Kidney (tissue), 14 donors: ENCODE results near the gene TBCE. TPM values are rescaled to one million over a fixed set of nuclear protein-coding genes. Genes with fewer than 3 reads are reported as not detected.

Source experiments
- DNase-seq, 5 donors: peaks; one replicate each; pipeline ENCODE4 v3.0.0-alpha.2; 2013 to 2020
- FAIRE-seq: peaks from 2 replicates; lab custom pipeline; 2012; peaks lifted over from hg19 to GRCh38; lab: Jason Lieb, UNC
- H3K27ac ChIP-seq, 2 donors: one replicate each; pipeline ENCODE4 v1.7.0; 2013; ENCODE audit warnings: low read depth in 2 of 2, low read length in 2 of 2, inconsistent platforms in 1 of 2
- H3K27me3 ChIP-seq: one replicate; pipeline ENCODE4 v1.7.1; 2013; ENCODE audit warnings: low read length, inconsistent platforms; ENCODE audit not compliant: control insufficient read depth, insufficient read depth
- H3K36me3 ChIP-seq, 3 donors: one replicate each; pipeline versions ENCODE4 v1.7.0 to v1.7.1; 2013; ENCODE audit warnings: low read length in 3 of 3, control low read depth in 1 of 3, inconsistent platforms in 1 of 3; ENCODE audit not compliant: insufficient read depth in 3 of 3, control insufficient read depth in 2 of 3
- H3K4me1 ChIP-seq, 3 donors: one replicate each; pipeline versions ENCODE4 v1.7.0 to v1.7.1; 2013; ENCODE audit warnings: low read length in 3 of 3, inconsistent platforms in 1 of 3, low read depth in 1 of 3; ENCODE audit not compliant: control insufficient read depth in 2 of 3, insufficient read depth in 2 of 3
- H3K4me3 ChIP-seq, 3 donors: one replicate each; pipeline versions ENCODE4 v1.7.0 to v1.8.1; 2013; ENCODE audit warnings: low read length in 3 of 3, control low read depth in 1 of 3, inconsistent platforms in 1 of 3
- H3K9ac ChIP-seq, 3 donors: one replicate each; pipeline versions ENCODE4 v1.7.0 to v1.7.1; 2013; ENCODE audit warnings: low read length in 3 of 3, control low read depth in 1 of 3, inconsistent platforms in 1 of 3
- H3K9me3 ChIP-seq, 3 donors: one replicate each; pipeline versions ENCODE4 v1.7.0 to v1.7.1; 2013; ENCODE audit warnings: low read length in 3 of 3, control low read depth in 1 of 3, inconsistent platforms in 1 of 3; ENCODE audit not compliant: control insufficient read depth in 2 of 3, insufficient read depth in 1 of 3
- intact Hi-C: fragments of 100-400 bp; cut with DNase I; formaldehyde crosslinking; loops from one replicate; pipeline ENCODE4 v1.11.1; 2022
- polyA plus RNA-seq: library from polyadenylated mRNA; stranded (reverse); fragments of 350-450 nt; fragmentation: Illumina TruSeq; extraction: RNeasy Lipid Tissue Mini Kit (QIAGEN cat#74804); gene quantifications from one replicate; pipeline ENCODE4 v1.2.3, GENCODE V29; 2014; ENCODE audit warnings: low read depth, low replicate concordance; ENCODE audit not compliant: insufficient read depth
- total RNA-seq: library from RNA; stranded (reverse); fragmentation: NEBNext Ultra II Directional; extraction: Animal tissue kit (Norgen Biotek cat#: 25700); gene quantifications from one replicate; pipeline ENCODE4 v1.2.1, GENCODE V29; 2021
- TF ChIP-seq, protein P1 (sequence below): IDR thresholded peaks from 3 replicates; pipeline ENCODE4 v1.5.1; 2012; ENCODE audit warnings: mild to moderate bottlenecking, moderate library complexity, borderline replicate concordance; ENCODE audit not compliant: insufficient read depth; ENCODE audit errors: extremely low read depth
- donor health status: control.
- donor health status: control.
- donor health status: control.
- donor health status: control.
- donor health status: control.
- donor health status: DM: yes; HTN: yes; CAD: no.
- donor health status: Normal renal cell carcinoma (clear cell type).

Gene TBCE
- total and polyA plus RNA-seq, 2 donors from 2014 or later = 15.1 to 22.6 TPM

DNA sequence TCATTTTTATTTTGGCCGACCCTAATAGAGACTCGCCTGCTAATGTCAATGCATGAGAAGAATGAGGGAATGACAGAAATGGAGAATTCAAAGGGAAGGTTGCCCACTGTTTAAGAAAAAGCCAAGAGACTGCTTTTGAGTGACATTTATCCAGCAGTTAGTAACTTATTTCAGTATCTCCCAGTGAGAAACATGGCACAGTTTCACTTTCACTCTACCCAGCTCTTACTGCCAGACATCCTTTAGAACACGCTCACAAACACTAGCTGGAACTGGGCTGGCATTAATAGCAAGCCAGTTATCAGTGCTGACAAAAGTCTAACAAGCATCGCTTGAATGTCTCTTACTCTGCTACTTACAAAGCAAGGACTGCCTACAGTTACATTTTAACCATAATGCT is 30.3 kb upstream of the TBCE start:
- H3K9me3 ChIP-seq = no peaks in the 10 kb centered on the region
- peak overlapping the region; percentile 47 to 51 for H3K27ac ChIP-seq
- intact Hi-C loops = no loop called here
- DNase-seq (peak in 2 of 5 donors; percentile 38 to 57), FAIRE-seq (peak; percentile 69)
- no peaks in the 10 kb centered on the region for H3K27me3 ChIP-seq
- peaks cover 0 to 6% (median 1%) of the 10 kb centered on the region in 3 donors for H3K4me1 ChIP-seq
- peaks cover 0 to 7% (median 2%) of the 10 kb centered on the region in 3 donors for H3K36me3 ChIP-seq
- peak overlapping the region in 2 of 3 donors; percentile 16 to 38 for H3K4me3 ChIP-seq
- peak overlapping the region in 1 of 3 donors; percentile 4 for H3K9ac ChIP-seq
- TF ChIP-seq, protein P1, sequence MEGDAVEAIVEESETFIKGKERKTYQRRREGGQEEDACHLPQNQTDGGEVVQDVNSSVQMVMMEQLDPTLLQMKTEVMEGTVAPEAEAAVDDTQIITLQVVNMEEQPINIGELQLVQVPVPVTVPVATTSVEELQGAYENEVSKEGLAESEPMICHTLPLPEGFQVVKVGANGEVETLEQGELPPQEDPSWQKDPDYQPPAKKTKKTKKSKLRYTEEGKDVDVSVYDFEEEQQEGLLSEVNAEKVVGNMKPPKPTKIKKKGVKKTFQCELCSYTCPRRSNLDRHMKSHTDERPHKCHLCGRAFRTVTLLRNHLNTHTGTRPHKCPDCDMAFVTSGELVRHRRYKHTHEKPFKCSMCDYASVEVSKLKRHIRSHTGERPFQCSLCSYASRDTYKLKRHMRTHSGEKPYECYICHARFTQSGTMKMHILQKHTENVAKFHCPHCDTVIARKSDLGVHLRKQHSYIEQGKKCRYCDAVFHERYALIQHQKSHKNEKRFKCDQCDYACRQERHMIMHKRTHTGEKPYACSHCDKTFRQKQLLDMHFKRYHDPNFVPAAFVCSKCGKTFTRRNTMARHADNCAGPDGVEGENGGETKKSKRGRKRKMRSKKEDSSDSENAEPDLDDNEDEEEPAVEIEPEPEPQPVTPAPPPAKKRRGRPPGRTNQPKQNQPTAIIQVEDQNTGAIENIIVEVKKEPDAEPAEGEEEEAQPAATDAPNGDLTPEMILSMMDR = no peak

DNA sequence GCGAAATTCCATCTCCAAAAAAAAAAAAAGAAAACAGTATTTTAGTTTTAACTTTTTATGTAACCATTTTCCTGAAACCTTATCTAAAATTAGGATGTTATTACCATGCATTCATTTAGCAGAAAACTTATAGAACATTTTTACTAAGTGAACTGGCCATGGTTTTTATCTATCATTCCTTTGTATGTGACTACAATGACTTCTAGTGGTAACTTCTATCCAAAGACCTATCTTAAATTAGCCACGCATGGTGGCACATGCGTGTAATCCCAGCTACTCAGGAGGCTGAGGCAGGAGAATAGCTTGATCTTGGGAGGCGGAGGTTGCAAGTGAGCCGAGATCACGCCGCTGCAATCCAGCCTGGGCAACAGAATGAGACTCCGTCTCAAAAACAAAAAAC is 27.5 kb upstream of the TBCE start:
- Histone ChIP-seq H3K27me3 (no peaks in the 10 kb centered on the region), H3K4me1 (peaks cover 0 to 3% (median 0%) of the 10 kb centered on the region in 3 donors), H3K27ac (no peak overlapping the region), H3K36me3 (peaks cover 0 to 16% (median 2%) of the 10 kb centered on the region in 3 donors), H3K4me3 (no peak overlapping the region), H3K9me3 (no peaks in the 10 kb centered on the region), H3K9ac (no peak overlapping the region)
- DNase-seq (no peak), FAIRE-seq (no peak)
- intact Hi-C loops = no loop called here
- TF ChIP-seq, protein P1 = no peak

DNA sequence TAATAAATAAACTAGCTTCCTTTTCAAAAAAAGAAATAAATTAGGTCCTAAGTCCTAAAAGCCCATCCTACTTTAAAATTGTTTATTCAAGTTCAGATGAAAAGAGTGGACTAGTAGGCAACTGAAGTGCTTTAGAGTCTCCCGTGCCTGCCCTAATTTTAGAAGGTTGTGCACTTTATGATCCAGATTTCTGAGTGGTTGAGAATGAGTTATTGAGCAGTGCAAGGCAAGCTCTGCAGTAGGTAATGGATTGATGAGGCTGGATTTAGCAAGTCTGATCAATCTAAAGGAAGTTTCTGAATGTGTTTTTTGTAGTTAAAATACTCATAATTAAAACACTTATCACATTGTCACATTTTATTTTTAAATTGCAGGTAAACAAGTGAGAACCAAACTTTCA is 25.9 kb upstream of the TBCE start:
- no peaks in the 10 kb centered on the region for H3K27me3 ChIP-seq
- peaks cover 0 to 3% (median 0%) of the 10 kb centered on the region in 3 donors for H3K4me1 ChIP-seq
- no peak overlapping the region for H3K9ac ChIP-seq
- FAIRE-seq (no peak), DNase-seq (no peak)
- peaks cover 0 to 16% (median 0%) of the 10 kb centered on the region in 3 donors for H3K36me3 ChIP-seq
- H3K9me3 ChIP-seq = no peaks in the 10 kb centered on the region
- no peak overlapping the region for H3K4me3 ChIP-seq
- TF ChIP-seq, protein P1 = no peak
- H3K27ac ChIP-seq = no peak overlapping the region
- intact Hi-C loops = no loop called here

DNA sequence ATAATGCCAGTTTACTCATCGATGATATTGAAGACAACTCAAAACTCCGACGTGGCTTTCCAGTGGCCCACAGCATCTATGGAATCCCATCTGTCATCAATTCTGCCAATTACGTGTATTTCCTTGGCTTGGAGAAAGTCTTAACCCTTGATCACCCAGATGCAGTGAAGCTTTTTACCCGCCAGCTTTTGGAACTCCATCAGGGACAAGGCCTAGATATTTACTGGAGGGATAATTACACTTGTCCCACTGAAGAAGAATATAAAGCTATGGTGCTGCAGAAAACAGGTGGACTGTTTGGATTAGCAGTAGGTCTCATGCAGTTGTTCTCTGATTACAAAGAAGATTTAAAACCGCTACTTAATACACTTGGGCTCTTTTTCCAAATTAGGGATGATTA is 25.2 kb upstream of the TBCE start:
- FAIRE-seq = no peak
- no peaks in the 10 kb centered on the region for H3K4me1 ChIP-seq
- no peak overlapping the region for H3K4me3 ChIP-seq
- no peak overlapping the region for H3K27ac ChIP-seq
- TF ChIP-seq, protein P1 = no peak
- intact Hi-C loops = no loop called here
- DNase-seq = no peak
- H3K9me3 ChIP-seq = no peaks in the 10 kb centered on the region
- no peak overlapping the region for H3K9ac ChIP-seq
- H3K36me3 ChIP-seq = peaks cover 0 to 16% (median 0%) of the 10 kb centered on the region in 3 donors
- no peaks in the 10 kb centered on the region for H3K27me3 ChIP-seq
